LNCaP clone FGC (cell line): ENCODE measurements around the gene CDKN2D.

ENCODE experiments used
- DNase-seq: peaks from one replicate; pipeline ENCODE4 v3.0.0-alpha.2; 2011; ENCODE audit warnings: low read depth
- H3K4me3 ChIP-seq: 2 replicates; pipeline ENCODE4 v1.5.1; 2011; ENCODE audit warnings: mild to moderate bottlenecking, low read depth, low read length, control low read depth
- CTCF ChIP-seq: IDR thresholded peaks from 2 replicates; pipeline ENCODE4 v1.5.1; 2012; ENCODE audit warnings: mild to moderate bottlenecking; ENCODE audit not compliant: control insufficient read depth, insufficient read depth; ENCODE audit errors: extremely low read depth

CDKN2D gene

GRCh38 chr19:10568826-10569651, at the start of gene CDKN2D:
TSS of gene CDKN2D (minus strand) at chr19:10568979. CDS start at chr19:10568653, 326 bp downstream.
- DNase-seq = peak; percentile 98
- TF ChIP-seq CTCF = no peak
- H3K4me3 ChIP-seq = peak within 1 kb of the TSS; percentile 54

GRCh38 chr19:10617409-10618121, 48.8 kb upstream of the CDKN2D start:
- no peak for TF ChIP-seq CTCF
- no peak for DNase-seq
- no peak overlapping the region for H3K4me3 ChIP-seq

DNA sequence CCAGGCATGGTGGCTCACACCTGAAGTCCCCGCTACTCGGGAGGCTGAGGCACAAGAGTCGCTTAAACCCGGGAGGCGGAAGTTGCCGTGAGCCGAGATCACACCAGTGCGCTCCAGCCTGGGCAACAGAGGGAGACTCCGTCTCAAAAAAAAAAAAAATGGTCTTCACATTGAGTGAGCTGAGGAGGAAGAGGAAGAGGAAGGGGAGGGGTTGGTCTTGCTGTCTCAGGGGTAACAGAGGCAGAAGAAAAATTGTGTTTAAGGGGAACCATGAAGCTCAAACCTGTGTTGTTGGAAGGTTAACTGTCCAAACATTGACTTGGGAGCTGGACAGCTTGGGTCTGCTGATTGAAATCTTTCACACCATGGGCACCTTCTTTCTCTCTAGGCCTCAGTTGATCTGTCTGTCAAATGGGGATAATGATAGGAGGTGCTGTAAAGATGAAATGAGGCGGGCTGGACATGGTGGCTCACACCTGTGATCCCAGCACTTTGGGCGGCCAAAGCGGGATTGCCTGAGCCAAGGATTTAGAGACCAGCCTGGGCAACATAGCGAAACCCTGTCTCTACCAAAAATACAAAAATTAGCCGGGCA, 46.7 kb upstream of the CDKN2D start:
- H3K4me3 ChIP-seq = no peak overlapping the region
- DNase-seq = no peak
- TF ChIP-seq CTCF = no peak

DNA sequence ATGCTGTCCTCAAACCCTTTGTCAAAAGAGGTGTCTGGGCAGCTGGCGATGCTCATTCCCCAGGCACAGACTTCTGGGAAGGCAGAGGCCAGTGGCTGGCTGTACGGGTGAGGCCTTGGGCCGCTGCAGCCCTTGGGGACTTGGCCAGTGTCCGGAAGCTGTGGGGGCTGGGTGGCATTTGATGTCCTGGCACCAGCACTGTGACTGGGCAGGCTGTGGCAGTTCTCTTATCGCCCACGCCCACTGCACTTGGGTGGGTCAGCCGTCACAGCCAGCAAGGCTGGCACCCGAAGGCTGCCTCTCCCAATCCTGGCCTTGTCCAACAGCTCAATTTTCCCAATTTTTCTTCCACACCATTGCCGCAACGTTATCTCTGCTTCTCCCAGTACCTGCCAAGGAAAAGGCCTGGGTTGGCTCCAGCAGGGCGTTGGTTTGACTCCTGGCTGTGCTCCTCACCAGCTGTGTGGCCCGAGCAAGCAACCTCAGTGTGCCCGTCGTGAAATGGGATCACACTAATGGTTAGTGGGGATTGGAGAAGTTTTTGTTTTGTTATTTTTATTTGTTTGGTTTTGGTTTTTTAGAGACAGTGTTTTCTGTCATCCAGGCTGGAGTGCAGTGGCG, 43.8 kb upstream of the CDKN2D start:
- no peak overlapping the region for H3K4me3 ChIP-seq
- no peak for TF ChIP-seq CTCF
- no peak for DNase-seq

DNA sequence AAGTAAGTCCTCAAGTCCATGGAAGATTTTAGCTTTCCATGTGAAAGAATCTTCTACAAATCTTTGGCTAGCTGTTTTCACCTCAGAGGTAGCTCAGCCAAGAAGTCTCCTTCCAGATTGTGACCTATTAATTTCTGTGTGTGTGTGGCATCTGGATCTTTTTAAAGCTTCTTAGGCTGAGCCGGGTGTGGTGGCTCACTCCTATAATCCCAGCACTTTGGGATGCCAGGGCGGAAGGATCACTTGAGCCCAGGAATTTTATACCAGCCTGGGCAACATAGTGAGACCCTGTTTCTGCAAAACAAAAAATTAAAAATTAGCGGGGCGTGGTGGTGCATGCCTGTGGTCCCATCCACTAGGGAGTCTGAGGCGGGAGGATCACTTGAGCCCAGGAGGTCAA, 43.1 kb upstream of the CDKN2D start:
- TF ChIP-seq CTCF = no peak
- no peak for DNase-seq

GRCh38 chr19:10604460-10604980, 35.7 kb upstream of the CDKN2D start:
- TF ChIP-seq CTCF = no peak
- no peak for DNase-seq
- no peak overlapping the region for H3K4me3 ChIP-seq

More for the DNA sequence above, 43.1 kb upstream of the CDKN2D start:
- H3K4me3 ChIP-seq = no peak overlapping the region
